ENCODE results near the gene MAP4.

- TF ChIP-seq EZH2phosphoT487 (IDR thresholded peaks at IDR 0.05; ENCODE audit: borderline replicate concordance, low read length) = no peak
- TF ChIP-seq, protein P1, sequence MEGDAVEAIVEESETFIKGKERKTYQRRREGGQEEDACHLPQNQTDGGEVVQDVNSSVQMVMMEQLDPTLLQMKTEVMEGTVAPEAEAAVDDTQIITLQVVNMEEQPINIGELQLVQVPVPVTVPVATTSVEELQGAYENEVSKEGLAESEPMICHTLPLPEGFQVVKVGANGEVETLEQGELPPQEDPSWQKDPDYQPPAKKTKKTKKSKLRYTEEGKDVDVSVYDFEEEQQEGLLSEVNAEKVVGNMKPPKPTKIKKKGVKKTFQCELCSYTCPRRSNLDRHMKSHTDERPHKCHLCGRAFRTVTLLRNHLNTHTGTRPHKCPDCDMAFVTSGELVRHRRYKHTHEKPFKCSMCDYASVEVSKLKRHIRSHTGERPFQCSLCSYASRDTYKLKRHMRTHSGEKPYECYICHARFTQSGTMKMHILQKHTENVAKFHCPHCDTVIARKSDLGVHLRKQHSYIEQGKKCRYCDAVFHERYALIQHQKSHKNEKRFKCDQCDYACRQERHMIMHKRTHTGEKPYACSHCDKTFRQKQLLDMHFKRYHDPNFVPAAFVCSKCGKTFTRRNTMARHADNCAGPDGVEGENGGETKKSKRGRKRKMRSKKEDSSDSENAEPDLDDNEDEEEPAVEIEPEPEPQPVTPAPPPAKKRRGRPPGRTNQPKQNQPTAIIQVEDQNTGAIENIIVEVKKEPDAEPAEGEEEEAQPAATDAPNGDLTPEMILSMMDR (IDR thresholded peaks at IDR 0.05; ENCODE audit: low read depth, low read length, poor library complexity, severe bottlenecking) = no peak
Observed at GRCh38 chr3:48042071-48042760, 26.0 kb upstream of the MAP4 start.
